GM12873 (cell line): Measurements from ENCODE around the gene KHDRBS2.

ENCODE experiments used
- TF ChIP-seq, protein P1 (sequence below): IDR thresholded peaks from 2 replicates; pipeline ENCODE4 v1.5.1; 2012; ENCODE audit warnings: low read depth, mild to moderate bottlenecking, moderate library complexity, low read length, control low read depth; ENCODE audit not compliant: insufficient read depth; ENCODE audit errors: missing control alignments

The KHDRBS2 gene

GRCh38 chr6:61751986-61752385, 534.0 kb downstream of the KHDRBS2 start:
- TF ChIP-seq, protein P1, sequence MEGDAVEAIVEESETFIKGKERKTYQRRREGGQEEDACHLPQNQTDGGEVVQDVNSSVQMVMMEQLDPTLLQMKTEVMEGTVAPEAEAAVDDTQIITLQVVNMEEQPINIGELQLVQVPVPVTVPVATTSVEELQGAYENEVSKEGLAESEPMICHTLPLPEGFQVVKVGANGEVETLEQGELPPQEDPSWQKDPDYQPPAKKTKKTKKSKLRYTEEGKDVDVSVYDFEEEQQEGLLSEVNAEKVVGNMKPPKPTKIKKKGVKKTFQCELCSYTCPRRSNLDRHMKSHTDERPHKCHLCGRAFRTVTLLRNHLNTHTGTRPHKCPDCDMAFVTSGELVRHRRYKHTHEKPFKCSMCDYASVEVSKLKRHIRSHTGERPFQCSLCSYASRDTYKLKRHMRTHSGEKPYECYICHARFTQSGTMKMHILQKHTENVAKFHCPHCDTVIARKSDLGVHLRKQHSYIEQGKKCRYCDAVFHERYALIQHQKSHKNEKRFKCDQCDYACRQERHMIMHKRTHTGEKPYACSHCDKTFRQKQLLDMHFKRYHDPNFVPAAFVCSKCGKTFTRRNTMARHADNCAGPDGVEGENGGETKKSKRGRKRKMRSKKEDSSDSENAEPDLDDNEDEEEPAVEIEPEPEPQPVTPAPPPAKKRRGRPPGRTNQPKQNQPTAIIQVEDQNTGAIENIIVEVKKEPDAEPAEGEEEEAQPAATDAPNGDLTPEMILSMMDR, result no peak

DNA sequence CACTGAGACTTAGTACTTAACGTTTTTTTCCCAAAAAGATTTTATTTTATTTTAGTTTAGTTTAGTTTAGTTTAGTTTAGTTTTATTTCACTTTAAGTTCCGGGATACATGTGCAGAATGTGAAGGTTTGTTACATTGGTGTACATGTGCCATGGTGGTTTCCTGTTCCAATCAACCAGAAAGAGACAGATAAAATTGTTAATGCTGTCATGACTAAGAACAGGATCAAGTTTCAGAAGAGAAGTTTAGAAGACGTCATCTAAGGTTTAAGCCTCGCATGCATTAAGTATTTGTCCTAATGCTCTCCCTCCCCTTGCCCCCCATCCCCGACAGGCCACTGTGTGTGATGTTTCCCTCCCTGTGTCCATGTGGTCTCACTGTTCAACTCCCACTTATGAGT, 540.0 kb downstream of the KHDRBS2 start:
- TF ChIP-seq, protein P1, result no peak

- TF ChIP-seq, protein P1, result no peak
These were observed 574.2 kb downstream of the KHDRBS2 start for GRCh38 chr6:61711849-61712248.

DNA sequence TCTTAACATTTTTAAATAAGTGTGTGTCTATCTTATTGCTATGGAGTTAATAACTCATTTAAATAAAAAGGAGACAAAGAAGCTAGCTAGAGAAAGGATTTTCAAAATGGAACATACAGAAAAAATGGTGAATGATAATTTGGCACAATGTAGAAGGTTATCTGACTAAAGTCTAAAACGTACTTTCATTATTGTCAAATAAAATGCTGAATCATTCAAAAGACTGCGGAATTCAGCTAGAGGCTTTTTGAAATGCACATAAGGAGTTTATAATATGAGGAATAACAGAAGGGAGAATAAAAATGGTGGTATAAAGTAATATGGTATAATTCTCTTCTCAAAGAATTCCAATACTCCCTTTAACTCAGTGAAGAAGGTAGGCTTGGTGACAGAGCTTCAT, 597.9 kb downstream of the KHDRBS2 start:
- TF ChIP-seq, protein P1, result no peak

- TF ChIP-seq, protein P1, result no peak
These were observed 603.5 kb downstream of the KHDRBS2 start for GRCh38 chr6:61682562-61682961.

DNA sequence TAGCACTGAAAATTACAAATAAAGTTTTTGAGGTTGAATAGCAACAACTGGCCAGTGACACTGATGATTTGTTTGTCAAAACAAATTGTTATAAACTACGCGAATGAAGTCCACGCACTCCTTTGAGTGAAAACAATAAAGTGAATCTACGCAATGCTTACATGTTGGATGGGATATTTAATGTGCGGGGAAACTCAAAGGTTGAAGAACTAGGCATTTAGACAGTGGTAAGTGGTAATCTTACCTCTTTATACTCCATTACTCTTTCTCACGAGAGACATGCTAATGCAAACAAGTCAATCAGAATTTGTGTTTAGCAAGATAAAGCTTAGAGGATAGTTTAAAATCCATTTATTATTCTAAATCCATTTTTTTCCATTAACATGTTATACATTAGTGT, 606.4 kb downstream of the KHDRBS2 start:
- TF ChIP-seq, protein P1, result no peak

GRCh38 chr6:61675734-61676133, 610.3 kb downstream of the KHDRBS2 start:
- TF ChIP-seq, protein P1, result no peak
